ENCODE measurements around the gene DDX51.

- TF ChIP-seq CTCF (conservative IDR thresholded peaks at IDR 0.05; ENCODE audit: low read depth, low read length) (no peak), POLR2A (IDR thresholded peaks at IDR 0.05; ENCODE audit: low read depth, low read length) (no peak), RAD21 (IDR thresholded peaks at IDR 0.05; ENCODE audit: low read length) (no peak), BHLHE40 (IDR thresholded peaks at IDR 0.05; ENCODE audit: low read depth, low read length) (no peak), CEBPB (IDR thresholded peaks at IDR 0.05; ENCODE audit: low read depth, low read length) (no peak)
Measured at GRCh38 chr12:132188451-132188901, 44.4 kb upstream of the DDX51 start.
